Tibial artery (tissue), 4 donors: Measurements from ENCODE around the gene DYSF.

Experiments used
- DNase-seq, 2 donors: peaks; one replicate each; pipeline ENCODE4 v3.0.0-alpha.2; 2019
- H3K27ac ChIP-seq, 2 donors: fragments of 200-600 bp; sonication (generic) in 1 of 2; 1 replicate in 1 of 2; 2 replicates in 1 of 2; pipeline ENCODE4 v1.5.1; 2018 to 2019; ENCODE audit warnings: mild to moderate bottlenecking in 1 of 2
- H3K27me3 ChIP-seq, 2 donors: fragments of 200-600 bp; sonication (generic) in 1 of 2; one replicate each; pipeline versions ENCODE4 v1.5.1 to v1.6.0; 2016 to 2019
- H3K36me3 ChIP-seq, 3 donors: fragments of 200-600 bp; sonication (generic) in 2 of 3; one replicate each; pipeline ENCODE4 v1.5.1; 2016 to 2019; ENCODE audit warnings: mild to moderate bottlenecking in 2 of 3
- H3K4me1 ChIP-seq, 4 donors: fragments of 200-600 bp; sonication (generic) in 2 of 4; 1 replicate in 3 of 4; 2 replicates in 1 of 4; pipeline ENCODE4 v1.5.1; 2016 to 2019
- H3K4me3 ChIP-seq, 2 donors: fragments of 200-600 bp; sonication (generic) in 1 of 2; 1 replicate in 1 of 2; 2 replicates in 1 of 2; pipeline ENCODE4 v1.5.1; 2018 to 2019; ENCODE audit warnings: mild to moderate bottlenecking in 2 of 2
- H3K9me3 ChIP-seq, 3 donors: fragments of 200-600 bp; sonication (generic) in 1 of 3; one replicate each; pipeline ENCODE4 v1.5.1; 2016 to 2019
- CTCF ChIP-seq, 2 experiments: fragments of 200-600 bp in 1 of 2; fragments of 450-650 bp in 1 of 2; IDR thresholded peaks; one replicate each; pipeline ENCODE4 v1.5.1; 2017 to 2019; ENCODE audit warnings: antibody characterized with exemption in 2 of 2, mild to moderate bottlenecking in 1 of 2, moderate library complexity in 1 of 2
- intact Hi-C: fragments of 100-400 bp; cut with DNase I; formaldehyde crosslinking; loops from one replicate; pipeline ENCODE4 v1.15.0; 2023; ENCODE audit warnings: low total_unique reads

Gene DYSF

DNA sequence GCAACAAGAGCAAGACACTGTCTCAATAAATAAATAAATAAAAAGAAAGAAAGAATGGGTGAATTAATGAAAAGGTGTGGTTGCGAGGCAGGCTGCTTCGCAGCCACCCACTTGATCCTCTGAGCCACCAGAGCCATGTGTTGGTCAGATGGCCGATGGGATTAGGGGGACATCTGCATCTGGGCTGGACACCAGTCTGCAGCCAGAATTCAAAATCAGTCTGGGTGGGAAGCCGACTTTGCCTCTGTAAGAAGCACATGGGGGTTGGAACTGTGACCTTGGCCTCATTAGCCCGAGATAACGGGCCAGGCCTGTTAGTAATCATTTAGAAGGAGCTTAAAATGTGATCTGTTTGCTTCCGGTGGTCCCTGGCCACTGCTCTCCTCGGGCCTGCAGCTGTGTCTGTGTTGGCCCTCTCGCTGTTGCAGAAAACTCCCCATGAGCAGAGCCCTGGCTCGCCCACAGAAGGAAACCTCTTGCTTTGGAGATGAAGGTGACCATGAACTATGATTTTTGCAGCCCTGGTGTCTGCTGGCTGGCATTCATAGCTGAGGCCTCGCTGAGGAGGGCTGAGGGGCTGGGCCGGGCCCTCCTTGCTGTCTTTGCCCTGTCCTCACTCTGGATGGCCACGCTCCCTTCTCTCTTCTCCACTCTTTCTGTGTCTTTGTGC lies 94.4 kb downstream of the DYSF start:
- no peak overlapping the region for H3K4me3 ChIP-seq
- H3K4me1 ChIP-seq, result peaks cover 0 to 4% (median 0%) of the 10 kb centered on the region in 4 donors
- H3K27me3 ChIP-seq, result peaks cover 0 to 5% of the 10 kb centered on the region in 2 donors
- no peaks in the 10 kb centered on the region for H3K36me3 ChIP-seq
- no peaks in the 10 kb centered on the region for H3K9me3 ChIP-seq
- peak in 1 of 2 donors; percentile 56 for DNase-seq
- intact Hi-C loops, result loop anchor here (2.0 to 5.0 kb wide), 4 partner anchors 70 to 605 kb away; no protein-coding TSS in a partner anchor
- H3K27ac ChIP-seq, result no peak overlapping the region
- TF ChIP-seq CTCF (IDR thresholded peaks at IDR 0.05), result no peak

- H3K36me3 ChIP-seq, result peaks cover 0 to 7% (median 0%) of the 10 kb centered on the region in 3 donors
- no peaks in the 10 kb centered on the region for H3K9me3 ChIP-seq
- H3K27me3 ChIP-seq, result peaks cover 0 to 5% of the 10 kb centered on the region in 2 donors
- intact Hi-C loops, result loop anchor here (2.0 to 5.0 kb wide), 4 partner anchors 68 to 603 kb away; no protein-coding TSS in a partner anchor
- DNase-seq, result peak; percentile 62 to 80
- no peak overlapping the region for H3K4me3 ChIP-seq
- peak; percentile 73 to 85 for TF ChIP-seq CTCF (IDR thresholded peaks at IDR 0.05)
- no peak overlapping the region for H3K27ac ChIP-seq
- H3K4me1 ChIP-seq, result peaks cover 0 to 4% (median 0%) of the 10 kb centered on the region in 4 donors
Observed at GRCh38 chr2:71548646-71549425, 95.5 kb downstream of the DYSF start.

- no peaks in the 10 kb centered on the region for H3K9me3 ChIP-seq
- DNase-seq, result peak in 1 of 2 donors; percentile 42
- peaks cover 0 to 12% (median 0%) of the 10 kb centered on the region in 3 donors for H3K36me3 ChIP-seq
- H3K27ac ChIP-seq, result no peak overlapping the region
- intact Hi-C loops, result no loop called here
- H3K4me1 ChIP-seq, result no peaks in the 10 kb centered on the region
- H3K27me3 ChIP-seq, result no peaks in the 10 kb centered on the region
- H3K4me3 ChIP-seq, result no peak overlapping the region
- no peak for TF ChIP-seq CTCF (IDR thresholded peaks at IDR 0.05)
Observed at GRCh38 chr2:71550801-71551630, 97.7 kb downstream of the DYSF start.

GRCh38 chr2:71551631-71551915 lies 98.2 kb downstream of the DYSF start:
- Histone ChIP-seq H3K27me3 (no peaks in the 10 kb centered on the region), H3K36me3 (peaks cover 0 to 12% (median 0%) of the 10 kb centered on the region in 3 donors), H3K9me3 (no peaks in the 10 kb centered on the region), H3K27ac (no peak overlapping the region), H3K4me3 (no peak overlapping the region), H3K4me1 (no peaks in the 10 kb centered on the region)
- intact Hi-C loops, result no loop called here
- no peak for TF ChIP-seq CTCF (IDR thresholded peaks at IDR 0.05)
- DNase-seq, result peak in 1 of 2 donors; percentile 40

DNA sequence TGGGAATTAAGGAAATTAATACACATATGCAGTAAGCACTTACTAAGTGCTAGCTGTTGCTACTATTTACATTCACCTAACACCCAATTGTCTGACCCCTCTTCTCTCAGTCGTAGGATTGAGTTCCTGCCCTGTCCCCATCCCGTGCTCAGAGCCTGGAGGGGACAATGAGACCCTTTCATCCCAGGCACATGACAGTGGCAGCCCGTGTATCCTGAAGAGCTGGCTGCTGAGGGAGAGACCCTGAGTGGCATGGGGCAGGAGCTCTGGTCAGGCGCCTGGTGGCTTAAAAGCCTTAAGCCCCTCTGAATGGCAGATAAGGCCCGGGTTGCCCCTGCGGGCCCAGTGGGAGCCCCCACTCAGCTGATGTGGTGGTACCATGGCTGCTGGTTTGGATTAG lies 99.0 kb downstream of the DYSF start:
- intact Hi-C loops, result no loop called here
- peak in 1 of 2 donors; percentile 43 for DNase-seq
- H3K4me3 ChIP-seq, result no peak overlapping the region
- H3K27me3 ChIP-seq, result no peaks in the 10 kb centered on the region
- no peak for TF ChIP-seq CTCF (IDR thresholded peaks at IDR 0.05)
- no peak overlapping the region for H3K27ac ChIP-seq
- no peaks in the 10 kb centered on the region for H3K9me3 ChIP-seq
- no peaks in the 10 kb centered on the region for H3K4me1 ChIP-seq
- H3K36me3 ChIP-seq, result peaks cover 0 to 12% (median 0%) of the 10 kb centered on the region in 3 donors
